GM21717 (cell line): ENCODE data around the gene SCART1.
"Not testable (repeated sequence)": the region's sequence is repeated elsewhere in the genome, so short reads cannot be mapped to it uniquely, and the experiment has no call there.

Experiments
- ATAC-seq: cut with Tn5 transposase; IDR thresholded peaks from one replicate; pipeline ENCODE4 v1.9.1; 2021; ENCODE audit warnings: mild to moderate bottlenecking, moderate library complexity; ENCODE audit not compliant: unreplicated experiment

The SCART1 gene

DNA sequence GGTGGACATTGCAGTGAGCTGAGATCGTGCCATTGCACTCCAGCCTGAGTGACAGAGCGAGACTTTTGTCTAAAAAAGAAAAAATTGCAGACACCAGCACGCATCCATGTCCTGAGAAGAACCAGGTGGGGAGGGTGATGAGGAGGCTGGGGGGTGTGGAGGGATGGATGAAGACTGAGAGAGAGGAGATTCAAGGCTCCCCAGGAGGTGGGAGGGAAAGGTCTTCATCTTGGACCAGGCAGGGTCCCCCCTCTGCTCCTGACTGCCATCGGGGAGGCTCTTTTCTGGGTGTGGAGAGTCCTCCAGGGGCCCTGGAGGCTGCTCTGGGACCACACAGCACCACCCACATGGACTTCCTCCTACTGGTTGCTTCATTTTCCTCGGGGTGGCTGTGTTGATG lies 1.5 kb downstream of the SCART1 start:
- no peak for ATAC-seq

DNA sequence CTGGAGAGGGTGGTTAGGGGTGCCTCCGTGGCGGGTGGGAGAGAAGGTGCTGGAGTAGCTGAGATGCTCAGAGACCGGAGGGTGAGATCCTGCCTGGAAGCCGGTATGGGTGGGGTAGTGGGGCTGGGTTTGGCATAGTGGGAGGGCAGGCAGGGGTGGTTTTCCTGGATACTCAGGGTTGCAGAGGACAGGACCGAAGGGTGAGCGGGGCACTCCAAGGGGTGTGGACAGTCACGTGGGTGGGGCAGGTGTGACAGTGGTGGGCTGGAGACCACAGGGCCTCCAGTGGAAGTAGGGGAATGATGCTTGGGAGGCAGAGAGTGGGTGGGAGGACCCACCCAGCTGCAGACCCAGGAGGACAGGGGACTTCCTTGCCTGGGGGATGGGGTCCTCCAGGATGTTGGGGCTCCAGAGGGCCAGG lies 1.9 kb downstream of the SCART1 start:
- ATAC-seq, result no peak

DNA sequence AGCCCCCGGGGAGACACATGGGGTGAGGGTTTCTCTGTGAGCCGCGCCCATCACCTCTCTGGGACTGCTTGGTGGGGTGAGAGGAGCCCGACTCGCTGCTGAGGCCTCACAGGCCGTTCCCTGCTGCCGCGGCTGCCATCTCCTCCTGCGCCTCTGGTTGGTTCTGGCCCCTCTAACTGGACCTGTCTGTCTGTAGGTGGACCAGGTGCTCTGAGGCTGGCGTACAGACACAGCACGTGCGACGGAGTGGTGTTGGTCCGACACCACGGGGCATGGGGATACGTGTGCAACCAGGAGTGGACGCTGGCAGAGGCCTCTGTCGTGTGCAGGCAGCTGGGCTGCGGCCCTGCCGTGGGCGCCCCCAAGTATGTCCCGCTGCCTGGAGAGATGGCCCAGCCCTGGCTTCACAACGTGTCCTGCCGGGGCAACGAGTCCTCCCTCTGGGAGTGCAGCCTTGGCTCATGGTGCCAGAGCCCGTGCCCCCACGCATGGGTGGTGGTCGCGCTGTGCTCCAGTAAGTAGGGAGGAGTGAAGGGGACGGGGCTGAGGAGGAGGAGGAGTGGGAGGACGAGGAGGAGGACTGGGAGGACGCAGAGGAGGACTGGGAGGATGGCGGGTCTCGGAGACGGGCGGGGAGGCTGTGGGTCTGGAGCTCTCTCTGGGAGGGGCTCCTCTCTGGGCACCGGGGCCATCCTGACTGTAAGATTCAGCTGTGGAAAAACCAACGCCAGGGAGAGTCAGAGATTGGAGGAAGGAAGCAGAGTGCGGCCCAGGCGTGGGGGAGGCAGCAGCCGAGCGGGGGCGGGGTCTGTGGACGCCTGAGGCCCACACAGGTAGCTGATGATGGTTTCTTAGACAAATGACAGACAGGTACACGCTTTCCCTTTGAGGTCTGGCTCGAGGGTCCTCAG lies 2.6 kb downstream of the SCART1 start:
- ATAC-seq, result no peak

DNA sequence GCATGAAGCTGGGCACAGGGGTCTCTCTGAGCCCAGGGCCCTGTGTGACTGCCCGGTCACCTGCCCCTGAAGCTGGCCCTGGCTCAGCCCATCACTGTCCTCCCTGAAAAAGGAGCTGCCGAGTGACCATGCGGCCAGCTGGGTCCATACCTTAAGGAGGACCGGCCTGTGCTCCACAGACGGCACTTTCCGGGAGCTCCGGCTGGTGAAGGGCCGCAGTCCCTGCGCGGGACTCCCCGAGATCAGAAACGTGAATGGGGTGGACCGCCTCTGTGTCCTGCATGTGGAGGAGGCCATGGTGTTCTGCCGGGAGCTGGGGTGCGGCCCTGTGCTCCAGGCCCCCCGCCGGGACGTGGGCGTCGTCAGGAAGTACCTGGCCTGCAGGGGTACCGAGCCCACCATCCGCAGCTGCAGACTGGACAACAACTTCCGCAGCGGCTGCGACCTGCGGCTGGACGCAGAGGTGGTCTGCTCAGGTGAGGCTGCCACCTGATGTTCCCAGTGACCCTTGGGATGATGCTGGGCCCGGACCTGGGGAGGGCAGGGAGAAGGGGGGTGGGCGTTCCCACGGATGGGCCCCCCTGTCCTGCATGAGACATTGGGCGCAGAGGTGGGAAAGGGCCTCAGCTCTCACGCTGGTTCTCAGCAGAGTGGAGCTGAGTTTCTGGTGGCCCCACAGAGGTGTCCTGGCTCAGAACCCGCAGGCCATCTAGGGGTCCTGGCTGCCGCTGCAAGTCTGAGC lies 3.5 kb downstream of the SCART1 start:
- no peak for ATAC-seq

DNA sequence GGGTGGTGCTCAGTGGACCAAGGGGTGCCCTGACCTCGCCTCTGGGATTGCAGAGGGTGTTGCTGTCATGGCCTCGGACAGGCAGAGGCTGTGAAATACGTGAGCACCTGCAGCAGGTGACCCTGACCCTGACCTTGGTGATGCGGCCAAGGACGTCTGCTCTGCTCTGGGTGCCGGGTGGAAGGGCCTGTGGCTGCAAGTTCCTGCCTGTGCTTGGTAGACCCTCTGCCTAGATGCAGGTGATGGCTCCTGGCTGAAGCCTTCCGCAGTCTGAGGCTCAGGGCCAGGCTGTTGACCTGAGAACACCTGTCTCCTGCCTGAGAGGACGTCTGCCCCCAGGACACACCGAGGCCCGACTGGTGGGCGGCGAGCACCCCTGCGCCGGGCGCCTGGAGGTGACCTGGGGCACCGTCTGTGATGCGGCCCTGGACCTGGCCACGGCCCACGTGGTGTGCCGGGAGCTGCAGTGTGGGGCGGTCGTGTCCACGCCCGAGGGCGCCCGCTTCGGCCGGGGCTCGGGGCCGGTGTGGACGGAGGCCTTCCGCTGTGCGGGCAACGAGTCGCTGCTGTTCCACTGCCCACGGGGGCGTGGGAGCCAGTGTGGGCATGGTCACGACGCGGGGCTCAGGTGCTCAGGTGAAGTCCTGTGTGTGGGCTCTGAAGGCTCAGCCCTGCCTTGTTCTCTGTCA lies 4.4 kb downstream of the SCART1 start:
- ATAC-seq, result no peak

DNA sequence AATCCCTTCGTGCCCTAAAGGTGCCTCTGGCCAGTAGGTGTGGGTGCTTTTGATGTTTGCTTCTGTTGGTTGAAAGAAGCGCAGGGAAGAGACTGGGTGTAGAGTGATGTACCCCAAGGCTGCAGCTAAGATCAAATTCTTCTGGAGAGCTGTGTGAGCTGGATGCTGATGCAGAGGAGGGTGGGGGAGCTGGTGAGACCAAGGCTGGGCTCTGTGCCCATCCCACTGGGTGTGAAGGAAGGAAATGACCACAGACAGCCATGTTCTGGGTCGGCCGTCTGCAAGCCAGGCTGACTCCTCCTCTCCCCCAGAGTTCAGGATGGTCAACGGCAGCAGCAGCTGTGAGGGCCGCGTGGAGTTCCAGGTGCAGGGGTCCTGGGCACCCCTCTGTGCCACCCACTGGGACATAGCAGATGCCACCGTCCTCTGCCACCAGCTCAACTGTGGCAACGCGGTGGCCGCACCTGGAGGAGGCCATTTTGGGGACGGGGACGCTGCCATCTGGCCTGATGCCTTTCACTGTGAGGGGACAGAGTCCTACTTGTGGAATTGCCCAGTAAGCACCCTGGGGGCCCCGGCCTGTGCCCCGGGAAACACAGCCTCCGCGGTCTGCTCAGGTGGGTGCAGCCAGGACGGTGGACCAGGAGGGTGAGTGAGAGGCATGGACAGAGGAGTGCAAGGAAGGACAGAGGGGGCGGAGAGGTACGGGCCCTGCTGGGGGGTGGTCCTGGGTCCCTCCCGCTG lies 5.1 kb downstream of the SCART1 start:
- ATAC-seq, result no peak

DNA sequence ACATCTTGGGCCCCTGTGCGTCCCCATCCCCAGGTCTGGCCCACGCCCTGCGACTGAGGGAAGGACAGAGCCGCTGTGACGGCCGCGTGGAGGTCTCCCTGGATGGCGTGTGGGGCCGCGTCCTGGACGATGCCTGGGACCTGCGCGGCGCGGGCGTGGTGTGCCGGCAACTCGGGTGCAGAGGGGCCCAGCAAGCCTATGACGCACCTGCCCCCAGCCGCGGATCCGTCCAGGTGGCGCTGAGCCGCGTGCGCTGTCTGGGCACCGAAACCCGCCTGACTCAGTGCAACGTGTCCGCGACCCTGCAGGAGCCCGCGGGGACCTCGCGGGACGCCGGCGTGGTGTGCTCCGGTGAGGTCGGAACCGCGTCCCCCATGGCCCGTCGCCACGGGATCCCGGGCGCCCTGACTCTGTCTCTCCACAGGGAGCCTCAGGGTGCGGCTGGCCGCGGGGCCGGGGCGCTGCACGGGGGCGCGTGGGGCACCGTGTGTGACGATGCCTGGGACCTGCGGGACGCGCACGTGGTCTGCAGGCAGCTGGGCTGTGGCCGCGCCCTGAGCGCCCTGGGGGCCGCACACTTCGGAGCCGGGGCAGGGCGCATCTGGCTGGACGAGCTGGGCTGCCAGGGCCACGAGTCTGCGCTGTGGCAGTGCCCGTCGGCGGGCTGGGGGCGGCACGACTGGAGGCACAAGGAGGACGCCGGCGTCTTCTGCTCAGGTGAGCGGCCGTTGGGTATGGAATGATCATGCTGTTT lies 5.9 kb downstream of the SCART1 start:
- ATAC-seq, result no peak

DNA sequence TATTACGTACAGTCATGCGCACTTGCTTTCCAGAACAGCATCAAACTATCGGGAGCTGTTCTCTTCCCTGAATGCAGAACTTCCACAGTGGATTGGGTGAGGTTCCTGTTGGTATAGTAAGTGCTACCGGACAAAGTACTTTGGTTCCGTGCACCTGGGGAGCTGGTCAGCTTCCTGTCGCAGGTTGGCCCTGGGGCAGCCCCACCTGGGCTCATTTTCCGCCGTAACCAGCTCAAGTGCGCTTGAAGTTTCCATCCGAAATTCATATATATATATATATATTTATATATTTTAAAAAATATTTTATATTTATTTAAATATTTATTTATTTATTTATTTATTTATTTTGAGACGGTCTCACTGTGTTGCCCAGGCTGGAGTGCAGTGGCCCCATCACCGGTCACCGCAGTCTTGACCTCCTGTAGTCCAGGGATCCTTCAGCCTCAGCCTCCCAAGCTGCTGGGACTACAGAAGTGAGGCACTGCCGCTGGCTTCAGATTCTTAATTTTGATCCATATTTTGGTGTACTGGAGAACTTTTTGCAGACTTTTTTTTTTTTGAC lies 6.5 kb downstream of the SCART1 start:
- ATAC-seq, result no peak

DNA sequence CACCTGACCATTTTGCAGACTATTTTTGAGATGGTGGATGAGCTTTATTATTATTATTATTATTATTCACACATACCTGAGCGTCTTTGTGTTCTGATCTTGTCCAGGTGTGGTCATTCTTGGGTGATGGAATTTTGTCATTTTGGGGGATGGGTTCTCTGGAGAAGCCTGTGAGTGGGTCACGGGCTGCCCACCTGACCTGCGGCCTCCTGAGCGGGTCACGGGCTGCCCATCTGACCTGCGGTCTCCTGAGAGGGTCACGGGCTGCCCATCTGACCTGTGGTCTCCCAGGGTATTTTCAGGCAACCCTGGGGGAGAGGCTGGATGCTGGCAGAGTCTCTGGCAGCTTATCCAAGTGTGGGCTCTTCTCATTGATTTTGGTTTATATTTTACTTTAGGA lies 7.3 kb downstream of the SCART1 start:
- ATAC-seq, result no peak

DNA sequence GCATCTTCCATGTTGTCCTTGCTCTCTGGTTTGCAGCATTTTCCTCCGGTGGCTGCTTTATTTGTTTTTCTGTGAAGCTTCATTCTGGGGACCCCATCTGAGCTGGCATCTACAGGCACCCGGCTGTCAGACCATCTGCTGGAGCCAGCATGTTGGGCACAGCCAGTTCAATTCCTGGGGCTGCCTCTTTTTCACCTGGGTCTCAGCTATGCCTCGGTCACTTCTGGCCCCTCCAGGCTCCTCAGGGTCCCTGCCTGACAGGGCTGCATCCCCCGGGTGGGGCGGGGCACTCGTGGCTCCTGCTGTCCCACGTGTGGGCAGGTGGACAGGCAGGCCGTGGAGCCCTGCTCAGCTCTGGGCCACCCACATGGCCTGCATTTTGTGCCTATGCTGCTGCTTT lies 8.1 kb downstream of the SCART1 start:
- no peak for ATAC-seq

DNA sequence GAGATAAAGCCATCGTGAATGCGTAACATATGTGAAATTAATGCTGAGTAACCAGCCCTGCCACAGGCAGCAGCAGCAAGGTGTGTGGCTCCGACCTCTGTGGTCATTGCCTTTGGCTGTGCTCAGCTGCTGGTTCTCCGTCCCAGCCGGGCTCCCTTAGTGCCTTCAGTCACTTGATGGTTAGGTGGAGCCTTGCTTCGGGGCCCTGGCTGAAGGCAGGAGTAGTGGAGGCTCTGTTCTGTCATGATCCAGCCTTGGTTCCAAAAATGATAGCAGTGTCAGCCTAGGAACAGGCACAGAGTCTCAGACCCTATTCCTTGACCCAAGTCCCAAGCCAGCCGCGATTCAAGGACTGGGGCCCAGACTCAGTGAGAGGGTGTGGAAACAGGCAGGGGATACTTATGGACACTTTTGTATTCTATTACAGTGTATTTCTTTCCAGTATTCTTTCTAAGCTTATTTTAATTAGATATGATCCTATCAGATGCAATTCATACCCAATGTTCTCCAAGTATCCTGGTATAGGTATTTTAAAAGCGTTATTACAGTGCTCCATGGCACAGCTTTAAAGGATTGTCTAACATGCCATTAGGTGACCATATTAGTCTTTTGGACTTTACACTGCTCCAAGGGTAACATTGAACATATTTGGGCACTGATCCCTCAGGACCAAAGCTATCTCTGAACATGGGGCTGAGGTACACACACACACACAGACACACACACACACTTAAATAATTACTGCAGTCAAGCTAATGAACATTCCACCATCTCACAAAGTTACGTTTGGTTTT lies 9.0 kb downstream of the SCART1 start:
- no peak for ATAC-seq

DNA sequence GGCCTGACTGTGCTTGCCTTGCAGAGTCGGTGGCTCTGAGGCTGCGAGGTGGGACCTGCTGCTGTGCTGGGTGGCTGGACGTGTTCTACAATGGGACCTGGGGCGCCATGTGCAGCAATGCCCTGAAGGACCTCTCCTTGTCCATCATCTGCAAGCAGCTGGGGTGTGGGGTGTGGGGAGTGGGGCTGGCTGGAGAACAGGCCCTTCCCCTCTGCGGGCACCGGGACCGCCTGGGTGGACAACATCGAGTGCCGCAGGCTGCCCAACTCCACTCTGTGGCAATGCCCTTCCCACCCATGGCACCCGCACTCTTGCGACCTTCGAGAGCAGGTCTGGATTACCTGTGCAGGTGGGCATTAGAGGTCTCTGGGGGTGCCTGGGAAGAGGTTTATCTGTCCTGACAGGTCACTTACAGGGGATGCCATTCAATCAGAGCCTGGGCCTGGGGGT lies 10.9 kb downstream of the SCART1 start:
- ATAC-seq, result no peak

DNA sequence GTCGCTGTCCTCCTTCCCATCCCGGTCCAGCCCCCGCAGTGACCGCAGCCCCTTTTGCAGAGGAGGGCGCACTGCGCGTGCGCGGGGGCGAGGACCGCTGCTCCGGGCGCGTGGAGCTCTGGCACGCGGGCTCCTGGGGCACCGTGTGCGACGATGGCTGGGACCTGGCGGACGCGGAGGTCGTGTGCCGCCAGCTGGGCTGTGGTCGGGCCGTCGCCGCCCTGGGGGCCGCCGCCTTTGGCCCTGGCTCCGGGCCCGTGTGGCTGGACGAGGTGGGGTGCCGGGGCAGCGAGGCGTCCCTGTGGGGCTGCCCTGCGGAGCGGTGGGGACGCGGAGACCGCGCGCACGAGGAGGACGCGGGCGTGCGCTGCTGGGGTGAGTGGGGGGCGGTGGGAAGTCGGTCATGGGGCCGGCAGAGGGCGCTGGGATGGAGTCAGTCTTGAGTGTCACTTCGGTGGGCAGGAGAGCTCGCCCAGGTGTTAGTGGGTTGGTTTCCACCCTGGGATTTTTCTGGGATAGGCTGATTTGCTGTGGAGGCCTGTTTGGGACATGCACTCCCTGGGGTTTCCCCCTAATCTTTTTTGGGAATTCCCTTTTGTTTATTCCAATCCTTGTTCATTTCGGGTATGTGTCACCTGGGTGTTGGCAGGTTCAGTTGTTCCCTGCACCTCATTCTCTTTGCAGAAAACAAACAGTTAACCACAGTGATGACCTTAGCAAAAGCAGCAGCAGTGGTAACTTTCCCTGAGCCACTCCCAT lies 11.6 kb downstream of the SCART1 start:
- no peak for ATAC-seq

DNA sequence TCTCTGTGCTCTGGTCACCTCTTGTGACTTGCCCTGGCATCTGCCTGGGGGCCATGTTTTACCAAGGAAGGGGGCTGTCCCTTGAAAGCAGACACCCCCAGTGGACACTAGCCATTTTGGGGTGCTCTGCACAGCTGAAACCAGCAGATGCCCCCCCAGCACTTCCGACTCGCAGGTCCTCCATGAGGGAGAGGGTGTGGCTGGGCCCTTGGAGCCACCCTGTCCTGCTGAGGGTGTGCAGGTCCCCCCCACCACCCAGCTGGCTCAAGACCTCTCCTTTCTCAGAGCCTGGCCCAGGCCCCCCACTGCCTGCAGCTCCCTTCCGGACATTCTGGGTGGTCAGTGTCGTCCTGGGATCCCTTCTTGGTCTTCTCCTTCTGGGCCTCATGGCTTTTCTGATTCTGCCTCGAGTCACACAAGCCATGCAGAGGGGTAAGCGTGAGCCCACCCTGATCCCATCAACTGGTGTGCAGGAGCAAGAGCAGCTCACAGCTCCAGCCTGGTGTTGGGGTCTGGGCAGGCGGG lies 12.3 kb downstream of the SCART1 start:
- ATAC-seq, result no peak

DNA sequence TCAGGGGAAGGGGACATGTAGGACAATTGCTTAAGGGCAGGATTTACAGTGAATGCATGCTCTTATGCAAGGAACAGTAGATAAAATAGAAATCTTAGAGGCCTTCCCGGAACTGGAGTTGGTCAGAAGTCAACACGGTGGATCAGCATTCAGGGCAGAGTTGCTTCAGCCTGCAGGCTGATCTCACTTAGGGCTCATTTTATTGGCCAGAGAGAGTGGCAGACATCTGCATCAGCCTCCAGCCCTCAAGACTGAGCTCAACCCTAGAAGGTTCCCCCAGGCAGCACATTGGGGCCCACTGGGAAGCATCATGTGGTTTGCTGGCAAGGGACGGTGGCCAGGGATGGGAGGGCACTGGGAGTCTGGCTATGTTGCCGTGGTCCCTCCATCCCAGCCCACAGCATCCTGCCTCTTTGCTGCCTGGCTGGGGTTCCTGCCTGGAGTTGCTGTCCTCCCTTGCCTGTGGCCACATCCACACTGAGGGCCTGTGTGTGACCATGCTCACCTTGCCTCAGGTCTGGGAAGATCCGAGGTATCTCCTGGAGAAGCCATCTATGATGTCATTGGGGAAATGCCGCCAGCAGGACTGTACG lies 13.0 kb downstream of the SCART1 start:
- ATAC-seq, result no peak

DNA sequence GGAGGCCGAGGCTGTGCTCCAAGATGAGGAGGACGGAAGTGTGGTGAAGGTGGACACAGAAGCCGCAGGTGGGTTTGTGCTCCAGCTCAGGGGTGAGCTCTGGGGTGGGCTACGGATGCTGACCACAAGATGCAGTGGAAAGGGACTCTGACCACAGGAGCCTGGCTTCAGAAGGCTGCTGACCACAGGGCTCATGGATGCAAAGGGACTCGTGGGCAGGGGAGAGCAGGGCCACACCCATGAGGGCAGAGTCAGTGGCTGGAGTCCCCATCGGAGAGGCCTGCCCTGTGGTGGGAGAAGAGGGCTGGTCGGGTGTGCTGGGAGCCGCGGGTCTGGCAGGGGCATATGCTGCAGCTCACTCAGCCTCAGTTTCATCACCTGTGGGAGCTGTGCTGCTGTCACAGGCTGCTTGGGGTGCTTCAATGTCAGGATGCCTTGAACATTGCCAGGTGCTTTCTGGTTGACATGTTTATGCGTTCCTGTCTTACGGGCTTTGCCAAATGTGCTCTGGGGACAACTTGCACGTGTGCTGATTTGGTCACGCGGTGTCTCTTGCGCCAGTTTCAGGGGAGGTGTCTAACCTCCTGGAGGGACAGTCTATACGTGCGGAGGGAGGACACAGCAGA lies 13.7 kb downstream of the SCART1 start:
- ATAC-seq, result no peak

DNA sequence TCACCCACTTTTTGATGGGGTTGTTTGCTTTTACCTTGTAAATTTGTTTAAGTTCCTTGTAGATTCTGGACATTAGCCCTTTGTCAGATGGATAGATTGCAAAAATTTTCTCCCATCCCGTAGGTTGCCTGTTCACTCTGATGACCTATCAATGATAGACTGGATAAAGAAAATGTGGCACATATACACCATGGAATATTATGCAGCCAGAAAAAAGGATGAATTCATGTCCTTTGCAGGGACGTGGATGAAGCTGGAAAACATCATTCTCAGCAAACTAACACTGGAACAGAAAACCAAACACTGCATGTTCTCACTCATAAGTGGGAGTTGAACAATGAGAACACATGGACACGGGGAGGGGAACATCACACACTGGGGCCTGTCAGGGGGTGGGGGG lies 15.5 kb downstream of the SCART1 start:
- not testable (repeated sequence) for ATAC-seq
